Activated CD4-positive, alpha-beta T cell treated with anti-CD3 and anti-CD28 coated beads, Interleukin-2, amount 50 U/mL, for 24 hours (primary cell): ENCODE data around the gene XRCC2.
"Not testable (repeated sequence)": the region's sequence is repeated elsewhere in the genome, so short reads cannot be mapped to it uniquely, and the experiment has no call there.

Source experiments
- DNase-seq, 2 donors: peaks; one replicate each; pipeline ENCODE4 v3.0.0-alpha.2; 2020; ENCODE audit warnings: low read depth in 1 of 2, low spot score in 1 of 2

Gene XRCC2

DNA sequence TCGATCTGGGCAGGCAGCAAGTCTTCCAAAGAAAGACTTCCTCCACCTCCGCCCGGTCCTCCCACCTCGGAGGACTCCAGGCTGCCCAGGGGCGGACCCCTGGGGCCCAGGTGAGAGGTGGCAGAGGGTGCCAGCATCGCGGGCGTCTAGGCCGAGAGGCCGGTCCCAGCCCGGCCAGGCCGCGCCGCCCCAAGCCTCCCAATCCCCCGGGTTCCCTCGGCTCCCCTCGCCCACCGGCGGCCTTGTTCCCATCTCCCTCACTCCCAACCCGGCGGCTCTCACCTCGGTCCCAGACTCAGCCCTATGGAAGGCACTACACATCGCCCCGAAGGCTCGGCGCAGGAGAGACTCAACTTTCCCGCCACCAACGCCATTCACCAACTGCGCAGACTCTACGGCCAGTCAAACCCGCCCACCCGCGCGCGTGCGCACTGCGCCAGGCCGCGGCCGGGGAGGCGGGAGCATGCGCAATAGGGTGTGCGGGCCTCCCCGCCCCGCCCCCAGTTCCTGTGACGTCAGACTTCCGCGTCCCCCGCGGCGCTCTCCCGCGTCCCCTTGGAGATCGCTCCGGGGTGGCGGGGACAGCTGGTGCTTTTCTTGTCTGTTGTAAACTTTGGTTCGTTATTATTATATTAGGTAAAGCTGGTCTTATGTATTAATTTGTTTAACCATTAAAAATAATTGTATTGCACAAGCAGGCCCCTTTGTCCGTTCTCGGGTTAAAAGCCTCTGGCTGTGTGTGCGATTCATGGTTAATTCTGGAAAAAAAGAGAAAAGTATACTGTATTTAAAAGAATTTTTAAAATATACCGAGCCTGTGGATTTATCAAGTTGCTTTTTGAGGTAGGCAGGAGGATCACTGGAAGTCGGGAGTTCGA is at the start of gene XRCC2:
TSS of gene XRCC2 (minus strand) at position 383 of the 878 bp plus-strand sequence. CDS start at position 321, 62 bp downstream.
- peak; percentile 92 to 98 for DNase-seq

DNA sequence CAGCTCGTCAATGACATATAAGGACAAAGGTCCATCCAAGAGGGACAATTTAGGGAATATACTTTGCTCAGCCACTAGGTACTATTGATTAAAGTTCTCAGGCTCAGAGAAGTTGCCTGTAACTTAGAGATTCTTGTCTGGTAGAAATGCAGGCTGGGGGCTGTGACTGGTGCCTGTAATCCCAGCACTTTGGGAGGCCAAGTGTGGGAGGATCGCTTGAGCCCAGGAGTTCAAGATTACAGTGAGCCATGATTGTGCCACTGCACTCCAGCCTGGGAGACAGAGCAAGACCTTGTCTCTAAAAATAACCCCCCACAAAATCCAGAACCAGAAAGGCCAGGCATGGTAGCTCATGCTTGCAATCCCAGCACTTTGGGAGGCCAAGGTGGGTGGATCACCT is 47.4 kb upstream of the XRCC2 start:
- no peak for DNase-seq

DNA sequence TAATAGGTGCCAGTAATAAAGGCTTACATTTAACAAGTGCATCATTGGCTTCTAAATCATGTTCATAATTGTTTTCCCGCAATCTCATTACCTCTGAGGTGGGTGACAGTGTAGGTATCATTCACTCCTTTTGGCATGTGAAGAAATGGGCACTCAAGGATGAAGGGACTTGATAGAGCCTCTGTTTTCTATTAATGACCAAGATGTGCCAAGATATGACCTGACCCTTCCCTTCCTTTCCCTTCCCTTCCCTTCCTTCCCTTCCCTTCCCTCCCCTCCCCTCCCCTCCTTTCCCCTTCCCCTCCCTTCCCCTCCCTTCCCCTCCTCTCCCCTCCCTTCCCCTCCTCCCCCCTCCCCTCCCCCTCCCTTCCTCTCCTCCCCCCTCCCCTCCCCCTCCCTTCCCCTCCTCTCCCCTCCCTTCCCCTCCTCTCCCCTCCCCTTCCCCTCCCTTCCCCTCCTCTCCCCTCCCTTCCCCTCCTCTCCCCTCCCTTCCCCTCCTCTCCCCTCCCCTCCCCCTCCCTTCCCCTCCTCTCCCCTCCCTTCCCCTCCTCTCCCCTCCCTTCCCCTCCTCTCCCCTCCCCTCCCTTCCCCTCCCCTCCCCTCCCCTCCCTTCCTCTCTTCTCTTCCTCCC is 36.6 kb upstream of the XRCC2 start:
- not testable (repeated sequence) for DNase-seq

DNA sequence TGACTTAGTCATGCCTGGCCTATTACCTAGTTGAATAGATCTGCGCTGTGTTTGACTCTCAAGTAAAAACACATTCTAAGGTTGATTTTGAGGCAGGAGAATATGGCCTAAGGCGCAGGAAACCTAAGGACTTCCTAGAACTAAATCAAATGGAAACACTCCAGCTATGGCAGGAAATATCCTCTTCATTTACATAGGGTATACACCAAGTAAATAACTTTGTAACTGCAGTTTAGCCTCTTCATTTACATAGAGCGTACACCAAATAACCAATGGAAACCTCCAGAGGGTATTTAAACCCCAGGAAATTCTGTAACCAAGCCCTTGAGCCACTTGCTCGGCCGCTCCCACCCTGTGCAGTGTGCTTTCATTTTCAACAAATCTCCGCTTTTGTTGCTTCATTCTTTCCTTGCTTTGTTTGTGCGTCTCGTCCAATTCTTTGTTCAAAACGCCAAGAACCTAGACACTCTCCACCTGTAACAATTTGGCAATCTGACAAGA is 35.6 kb upstream of the XRCC2 start:
- DNase-seq, result no peak

DNA sequence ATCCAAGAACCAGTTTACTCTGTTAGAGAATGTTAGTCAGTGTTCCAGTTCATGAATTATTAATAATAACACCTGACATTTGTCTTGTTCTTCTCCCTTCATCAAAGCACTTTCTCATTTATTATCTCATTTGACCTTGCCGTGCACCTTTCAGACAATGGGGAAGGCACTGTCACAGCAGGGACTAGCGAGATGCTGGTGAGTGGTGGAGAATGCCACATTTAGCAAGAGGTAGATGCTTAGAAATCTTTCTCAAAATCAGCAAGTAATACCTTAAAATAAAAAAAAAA is 34.2 kb upstream of the XRCC2 start:
- no peak for DNase-seq

DNA sequence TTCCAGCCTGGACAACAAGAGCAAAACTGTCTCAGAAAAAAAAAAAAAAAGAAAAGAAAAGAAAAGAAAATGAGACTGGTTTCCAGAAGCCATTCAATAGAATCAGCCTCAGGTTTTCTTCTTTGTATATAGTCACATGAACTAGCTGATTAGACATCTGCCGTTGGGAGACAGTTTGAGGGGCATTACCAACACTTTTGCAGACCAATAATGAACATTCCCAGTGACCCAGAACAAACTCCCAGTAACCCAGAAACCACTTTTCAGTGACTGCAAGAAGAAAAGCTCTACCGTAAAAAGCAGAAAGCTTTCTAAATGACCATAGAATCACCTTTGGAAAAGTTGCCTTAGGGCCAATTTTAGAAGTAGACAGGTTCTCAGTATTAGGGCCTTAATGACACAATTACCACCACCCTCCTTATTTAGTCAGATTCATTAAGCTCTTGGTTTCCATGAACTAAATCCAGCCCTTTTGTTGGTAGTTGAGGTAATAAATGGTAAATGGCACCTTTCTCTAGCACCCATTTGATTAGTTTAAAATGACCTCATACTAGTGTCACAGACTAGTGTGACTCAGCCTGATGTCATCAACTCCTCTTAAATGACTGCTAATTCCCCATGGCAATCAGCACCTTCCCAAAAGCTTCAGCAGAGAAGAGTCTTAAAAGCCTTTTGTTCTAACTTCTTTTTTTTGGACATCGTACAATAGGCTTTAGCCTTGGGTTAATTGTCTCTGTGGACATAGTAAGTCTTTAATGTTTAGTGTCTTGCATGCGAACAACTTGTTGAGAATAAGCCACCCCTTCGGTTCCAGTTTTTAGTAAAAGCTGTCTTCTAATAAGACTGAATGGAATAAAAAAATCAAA is 33.6 kb upstream of the XRCC2 start:
- DNase-seq, result no peak

DNA sequence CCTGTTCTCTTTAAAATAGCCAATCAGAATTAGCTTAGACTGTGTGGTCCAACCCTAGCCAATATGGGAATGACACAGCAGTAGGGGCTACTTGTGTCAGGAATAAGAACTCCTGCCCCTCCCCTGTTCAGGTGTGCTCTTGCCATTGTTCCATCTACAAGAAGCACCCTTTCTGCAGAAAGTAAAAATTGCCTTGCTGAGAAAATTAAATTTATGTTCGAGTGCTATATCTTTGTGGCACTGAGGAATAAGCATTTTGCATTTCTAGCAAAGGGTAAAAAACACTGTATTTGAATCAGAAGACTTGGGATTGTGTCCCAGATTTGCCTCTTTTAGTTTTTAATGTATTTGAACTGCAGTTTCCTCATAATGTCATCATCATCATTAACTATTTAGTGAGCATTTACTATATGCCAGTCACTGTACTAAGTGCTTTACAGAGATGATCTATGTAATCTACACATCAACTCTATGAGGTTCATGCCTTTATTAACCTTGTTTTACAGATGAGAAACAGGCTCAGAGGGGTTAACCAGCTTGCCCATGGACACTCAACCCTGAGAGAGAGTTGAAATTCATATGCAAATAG is 28.9 kb upstream of the XRCC2 start:
- DNase-seq, result no peak

DNA sequence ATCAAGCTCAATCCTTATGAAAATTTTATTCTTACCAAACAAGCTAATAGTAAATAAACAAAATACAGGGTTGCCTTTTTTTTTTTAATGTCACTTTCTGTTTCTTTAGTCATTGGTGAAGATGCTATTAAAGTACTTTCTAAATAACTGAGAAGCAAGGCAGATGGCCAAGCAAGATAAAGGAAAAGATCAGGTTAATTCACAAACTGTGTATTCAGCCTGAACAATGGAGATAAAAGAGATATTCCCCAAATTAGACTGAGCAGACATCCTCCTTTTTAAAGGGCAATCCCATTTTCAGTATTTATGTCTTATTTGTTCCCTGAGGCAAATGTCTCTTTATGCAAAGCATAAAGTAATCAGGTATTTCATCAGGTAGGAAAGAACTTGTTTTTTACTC is 23.1 kb upstream of the XRCC2 start:
- DNase-seq, result no peak

DNA sequence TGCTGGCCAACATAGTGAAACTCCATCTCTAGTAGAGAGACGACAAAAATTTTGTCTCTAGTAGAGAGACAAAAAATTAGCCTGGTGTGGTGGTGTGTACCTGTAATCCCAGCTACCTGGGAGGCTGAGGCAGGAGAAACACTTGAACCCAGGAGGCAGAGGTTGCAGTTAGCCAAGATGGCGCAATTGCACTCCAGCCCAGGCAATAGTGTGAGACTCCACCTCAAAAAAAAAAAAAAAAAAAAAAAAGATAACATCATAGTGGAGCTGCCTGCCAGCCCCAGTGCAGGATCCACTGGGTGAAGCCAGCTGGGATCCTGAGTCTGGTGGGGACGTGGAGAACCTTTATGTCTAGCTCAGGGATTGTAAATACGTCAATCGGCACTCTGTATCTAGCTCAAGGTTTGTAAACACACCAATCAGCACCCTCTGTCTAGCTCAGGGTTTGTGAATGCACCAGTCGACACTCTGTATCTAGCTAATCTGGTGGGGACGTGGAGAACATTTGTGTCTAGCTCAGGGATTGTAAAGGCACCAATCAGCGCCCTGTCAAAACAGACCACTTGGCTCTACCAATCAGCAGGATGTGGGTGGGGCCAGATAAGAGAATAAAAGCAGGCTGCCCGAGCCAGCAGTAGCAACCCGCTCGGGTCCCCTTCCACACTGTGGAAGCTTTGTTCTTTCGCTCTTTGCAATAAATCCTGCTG is 21.5 kb upstream of the XRCC2 start:
- not testable (repeated sequence) for DNase-seq

DNA sequence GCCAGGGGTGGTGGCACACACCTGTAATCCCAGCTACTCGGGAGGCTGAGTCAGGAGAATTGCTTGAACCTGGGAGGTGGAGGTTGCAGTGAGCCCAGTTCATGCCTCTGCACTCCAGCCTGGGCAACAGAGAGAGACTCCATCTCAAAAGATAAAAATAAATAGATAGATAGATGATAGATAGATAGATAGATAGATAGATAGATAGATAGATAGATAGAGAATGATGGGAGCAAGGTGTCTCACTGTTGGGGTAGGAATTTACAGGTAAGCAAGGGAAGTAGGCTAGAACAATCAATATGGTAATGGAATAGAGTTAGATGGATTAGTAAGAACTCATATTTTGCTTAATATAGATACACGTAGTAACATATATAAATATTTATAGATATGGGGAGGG is 16.3 kb upstream of the XRCC2 start:
- not testable (repeated sequence) for DNase-seq

DNA sequence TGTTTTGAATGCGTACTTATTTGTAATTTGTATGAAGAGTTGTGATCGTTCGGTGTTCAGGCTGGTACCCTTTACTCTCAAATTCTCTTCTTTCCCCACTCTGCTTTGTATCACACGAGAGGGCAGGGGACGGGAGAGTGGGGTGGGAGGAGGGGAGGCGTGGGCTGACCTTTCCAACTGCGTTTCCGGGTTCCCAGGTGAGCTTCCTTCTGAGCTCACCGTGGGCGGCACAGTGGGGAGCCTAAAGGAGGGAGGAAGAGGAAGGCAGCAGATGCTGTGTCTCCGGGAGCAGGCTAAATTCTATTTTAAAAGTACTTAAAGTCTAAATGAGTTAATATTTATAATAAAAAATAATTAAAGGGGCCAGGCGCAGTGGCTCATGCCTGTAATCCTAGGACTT is 7.4 kb upstream of the XRCC2 start:
- DNase-seq, result no peak

DNA sequence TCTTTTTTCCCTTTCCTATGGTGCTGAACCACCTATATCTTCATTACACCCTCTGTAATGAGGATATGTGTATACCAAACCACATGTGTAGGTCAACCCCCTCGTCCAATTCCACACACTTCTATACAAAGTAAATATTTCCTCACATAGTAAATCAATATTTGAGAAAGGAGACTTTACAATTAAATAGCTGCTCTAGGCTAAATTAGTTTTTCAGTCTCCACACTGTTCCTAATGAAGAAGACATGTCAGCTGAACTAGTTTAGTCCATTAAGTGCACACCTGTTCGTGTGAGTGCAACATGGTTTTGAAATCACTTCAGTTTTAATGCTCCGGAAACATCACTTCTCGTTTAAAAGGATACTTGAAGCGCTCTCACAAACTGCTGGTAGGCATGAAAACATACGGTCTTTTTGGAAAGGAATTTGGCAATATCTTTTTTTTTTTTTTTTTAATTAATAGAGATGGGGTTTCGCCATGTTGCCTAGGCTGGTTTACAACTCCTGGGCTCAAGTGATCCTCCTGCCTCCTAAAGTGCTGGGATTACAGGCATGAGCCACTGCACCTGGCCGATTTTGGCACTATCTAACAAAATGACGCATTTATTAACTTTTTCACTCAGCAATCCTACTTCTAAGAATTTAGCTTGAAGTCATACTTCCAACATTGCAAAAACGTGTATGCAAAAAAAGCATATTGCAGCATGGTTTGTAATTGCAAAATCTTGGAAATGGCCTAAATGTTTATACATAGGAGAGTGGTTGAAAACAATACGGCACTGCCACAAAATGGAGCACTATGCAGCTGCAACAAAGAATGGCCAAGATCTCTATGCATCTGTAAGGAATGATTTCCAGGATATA is 2.1 kb upstream of the XRCC2 start:
- DNase-seq, result no peak

DNA sequence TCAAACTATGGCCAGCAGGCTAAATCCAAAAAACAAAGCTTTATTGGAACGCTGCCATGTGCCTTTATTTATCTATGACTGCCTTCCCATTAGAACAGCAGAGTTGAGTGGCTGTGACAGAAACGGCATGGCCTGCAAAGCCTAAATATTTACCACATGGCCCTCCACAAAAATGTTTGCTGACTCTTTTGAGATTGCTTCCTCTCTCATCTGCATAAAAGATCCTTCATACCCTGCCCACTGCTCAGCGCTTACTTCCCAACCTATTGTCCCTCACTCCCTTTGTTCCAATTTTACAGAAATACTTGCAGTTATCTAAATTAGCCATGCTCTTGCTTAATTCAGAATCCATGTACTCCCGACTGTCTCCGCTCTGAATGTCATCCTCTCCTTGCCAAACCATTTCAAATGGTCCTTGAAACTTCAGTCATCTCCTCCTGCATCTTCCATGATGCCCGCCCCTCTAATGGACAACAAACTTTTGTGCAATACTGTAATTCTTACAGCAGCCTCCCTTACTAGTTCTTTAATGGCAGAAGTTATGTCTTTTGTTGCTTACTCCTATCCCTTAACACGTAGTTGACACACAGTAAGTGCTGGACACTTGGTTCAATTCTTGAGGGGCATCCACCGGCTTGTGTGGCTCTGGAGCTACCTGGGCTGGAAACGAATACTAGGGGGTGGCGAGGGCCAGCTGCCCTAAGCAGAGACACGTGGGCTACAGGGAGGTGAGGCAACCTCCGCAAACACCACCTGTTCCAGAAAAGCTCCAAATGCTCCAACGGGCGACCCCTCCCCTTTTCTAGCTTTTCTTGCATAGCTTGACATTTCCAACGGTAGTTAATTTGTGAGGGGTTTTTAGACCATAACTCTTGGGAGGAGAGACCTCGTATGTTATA is 832 bp downstream of the XRCC2 start:
- no peak for DNase-seq

DNA sequence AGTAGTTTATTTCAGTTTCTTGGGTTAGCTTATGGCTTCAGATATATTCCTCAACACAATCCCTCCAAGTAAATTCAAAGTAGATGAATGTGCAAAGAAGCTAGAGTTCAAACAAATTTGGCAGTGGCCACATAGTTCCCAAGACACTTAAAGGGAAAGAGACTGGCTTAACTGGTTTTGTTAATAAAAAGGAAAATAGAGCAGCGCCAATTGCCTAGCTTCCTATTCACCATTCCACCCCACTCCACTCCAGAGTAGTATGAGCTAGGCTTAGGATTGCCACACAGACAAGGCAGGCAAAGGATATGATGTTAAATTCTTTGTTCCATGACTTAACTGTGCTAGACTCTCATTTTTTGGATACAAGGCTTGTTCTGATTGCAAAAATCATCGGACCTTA is 2.0 kb downstream of the XRCC2 start:
- DNase-seq, result no peak

DNA sequence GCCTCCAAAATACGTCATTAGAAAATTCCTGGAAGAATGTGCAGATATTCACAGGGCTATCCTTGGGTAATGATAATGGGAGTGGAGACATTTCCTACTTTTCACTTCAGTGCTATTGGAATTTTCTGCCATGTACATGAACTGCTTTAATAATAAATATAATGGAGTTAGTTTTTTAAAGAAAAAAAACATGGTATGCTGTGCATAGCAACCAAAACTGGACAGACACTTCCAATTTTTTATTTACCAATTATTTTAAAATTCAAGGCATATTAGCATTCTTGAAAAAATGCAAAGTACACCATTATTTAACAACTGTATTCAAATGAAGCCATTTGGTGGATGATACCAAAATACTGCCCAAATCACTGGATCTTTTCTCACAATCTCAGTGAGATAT is 3.3 kb downstream of the XRCC2 start:
- DNase-seq, result no peak

DNA sequence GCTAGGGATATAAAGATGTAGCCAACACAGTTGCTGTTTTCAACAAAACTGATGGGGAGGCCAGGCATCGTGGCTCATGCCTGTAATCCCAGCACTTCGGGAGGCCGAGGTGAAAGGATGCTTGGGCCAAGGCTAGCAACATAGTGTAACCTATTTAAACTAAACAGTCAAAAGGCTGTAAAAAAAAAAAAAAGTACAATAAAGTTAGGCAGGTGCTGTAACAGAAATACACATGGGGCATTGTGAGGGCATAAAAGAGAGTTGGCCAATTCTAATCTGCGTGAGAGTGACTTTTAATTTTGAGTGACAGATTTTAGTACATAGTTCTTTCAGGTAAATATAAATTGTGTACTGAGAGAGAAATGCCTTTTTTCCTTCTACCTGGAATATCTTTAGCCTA is 6.2 kb downstream of the XRCC2 start:
- DNase-seq, result no peak

DNA sequence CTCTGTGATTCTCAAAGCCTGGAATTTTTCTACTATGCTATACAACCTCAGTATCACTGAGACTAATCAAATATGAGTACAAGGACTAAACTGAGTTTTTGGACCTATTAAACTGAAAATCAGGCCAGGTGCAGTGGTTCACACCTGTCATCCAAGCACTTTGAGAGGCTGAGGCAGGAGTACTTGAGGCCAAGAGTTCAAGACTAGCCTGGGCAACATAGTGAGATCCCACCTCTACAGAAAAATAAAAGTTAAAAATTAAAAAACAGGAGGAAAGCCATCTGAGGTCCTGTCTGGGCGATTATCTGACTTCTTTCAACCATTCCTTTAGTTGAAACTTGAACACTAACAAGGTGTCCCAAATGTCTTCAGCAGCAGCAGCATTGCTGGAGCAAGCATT is 7.0 kb downstream of the XRCC2 start:
- DNase-seq, result no peak

DNA sequence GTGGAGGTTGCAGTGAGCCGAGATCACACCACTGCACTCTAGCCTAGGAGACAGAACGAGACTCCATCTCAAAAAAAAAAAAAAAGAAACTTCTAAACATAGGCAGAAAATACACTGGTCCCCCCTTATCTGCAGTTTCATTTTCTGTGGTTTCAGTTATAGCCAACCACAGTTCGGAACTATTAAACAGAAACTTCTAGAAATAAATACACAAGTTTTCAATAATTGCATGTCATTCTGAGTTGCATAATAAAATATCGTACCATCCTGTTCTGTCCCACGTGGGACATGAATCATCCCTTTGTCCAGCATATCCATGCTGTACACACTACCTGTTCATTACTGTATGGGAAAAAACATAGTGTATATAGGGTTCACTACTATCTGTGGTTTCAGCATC is 8.0 kb downstream of the XRCC2 start:
- no peak for DNase-seq

DNA sequence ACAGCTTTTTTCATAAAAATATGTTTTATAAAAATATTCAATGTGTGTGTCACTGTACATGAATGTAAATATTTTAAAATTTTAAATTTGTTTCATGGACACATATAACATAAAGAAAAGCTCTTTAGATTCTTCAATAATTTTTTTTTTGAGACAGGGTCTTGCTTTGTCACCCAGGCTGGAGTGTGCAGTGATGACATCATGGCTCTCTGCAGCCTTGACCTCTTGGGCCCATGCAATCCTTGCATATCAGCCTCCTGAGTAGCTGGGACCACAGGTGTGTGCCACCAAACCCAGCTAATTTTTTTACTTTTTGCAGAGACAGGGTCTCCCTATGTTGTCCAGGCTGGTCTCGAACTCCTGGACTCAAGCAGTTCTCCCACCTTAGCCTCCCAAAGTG is 9.9 kb downstream of the XRCC2 start:
- DNase-seq, result no peak
